GM12878 (cell line): ENCODE measurements around the gene SWI5. TPM values are rescaled to one million over a fixed set of nuclear protein-coding genes. Genes with fewer than 3 reads are reported as not detected.

Source experiments
- ATAC-seq: fragments of 200-7000 bp; cut with Tn5 transposase; 3 replicates; pipeline ENCODE4 v1.9.1; 2020; ENCODE audit warnings: mild to moderate bottlenecking, moderate library complexity
- BruUV-seq: library from RNA; stranded (reverse); fragments of 400-500 nt; replicated peaks from 2 replicates; lab custom pipeline; 2021; lab: Mats Ljungman, UMichigan
- CTCF ChIA-PET: fragments of 300-600 bp; sonication (Branson Sonifier 250); formaldehyde crosslinking; extraction: SDS; loops from one replicate; lab custom pipeline; 2021; ENCODE audit warnings: inconsistent platforms; lab: Yijun Ruan, JAX
- POLR2A ChIA-PET: fragments of 350-600 bp; formaldehyde crosslinking; extraction: SDS; loops from one replicate; lab custom pipeline; 2021; ENCODE audit warnings: inconsistent platforms; lab: Charles Lee
- RAD21 ChIA-PET: fragments of 300-600 bp; sonication (Branson Sonifier 250); formaldehyde crosslinking; loops from one replicate; lab custom pipeline; 2023; ENCODE audit warnings: antibody characterized with exemption; ENCODE audit not compliant: unreplicated experiment; lab: Charles Lee
- SMC1A ChIA-PET: fragments of 300-600 bp; sonication (Branson Sonifier 250); formaldehyde crosslinking; loops from one replicate; lab custom pipeline; 2023; ENCODE audit not compliant: unreplicated experiment, uncharacterized antibody; lab: Charles Lee
- DNase-seq: peaks from one replicate; pipeline ENCODE4 v3.0.0-alpha.2; 2011; ENCODE audit warnings: low read depth, low spot score
- FAIRE-seq: peaks from 3 replicates; lab custom pipeline; 2011; peaks lifted over from hg19 to GRCh38; lab: Jason Lieb, UNC
- H2AFZ ChIP-seq: 2 replicates; pipeline ENCODE4 v1.6.0; 2011; ENCODE audit warnings: low read depth, low read length, control low read depth; ENCODE audit not compliant: control insufficient read depth
- H3K27ac ChIP-seq: 2 replicates; pipeline ENCODE4 v1.5.1; 2011; ENCODE audit warnings: control low read depth; ENCODE audit not compliant: control insufficient read depth, insufficient read depth
- H3K27me3 ChIP-seq, 2 experiments: replicated peaks in 1 of 2; 2 replicates each; pipeline versions ENCODE4 v1.6.0 to v1.6.1; 2011; ENCODE audit warnings: low read length in 1 of 2; ENCODE audit not compliant: control insufficient read depth in 2 of 2, insufficient read depth in 2 of 2
- H3K36me3 ChIP-seq, 2 experiments: 2 replicates each; pipeline ENCODE4 v1.5.1; 2011; ENCODE audit warnings: low read length in 1 of 2; ENCODE audit not compliant: control insufficient read depth in 2 of 2, insufficient read depth in 2 of 2
- H3K4me1 ChIP-seq: 2 replicates; pipeline ENCODE4 v1.6.1; 2011; ENCODE audit warnings: mild to moderate bottlenecking, low read length, moderate library complexity, mixed read lengths; ENCODE audit not compliant: control insufficient read depth, insufficient read depth
- H3K4me2 ChIP-seq: 2 replicates; pipeline ENCODE4 v1.6.0; 2011; ENCODE audit warnings: control low read depth; ENCODE audit not compliant: control insufficient read depth, insufficient read depth
- H3K4me3 ChIP-seq: fragments of 200-600 bp; sonication (generic); 2 replicates; pipeline ENCODE4 v1.5.1; 2016
- H3K79me2 ChIP-seq: 2 replicates; pipeline ENCODE4 v1.6.0; 2011; ENCODE audit warnings: low read length; ENCODE audit not compliant: control insufficient read depth, insufficient read depth
- H3K9ac ChIP-seq: 2 replicates; pipeline ENCODE4 v1.8.0; 2011; ENCODE audit warnings: low read length, control low read depth, mixed read lengths; ENCODE audit not compliant: control insufficient read depth, insufficient read depth
- H3K9me3 ChIP-seq: replicated peaks from 3 replicates; pipeline ENCODE4 v1.5.1; 2011; ENCODE audit warnings: mild to moderate bottlenecking, low read length; ENCODE audit not compliant: control insufficient read depth, insufficient read depth
- H4K20me1 ChIP-seq: 2 replicates; pipeline ENCODE4 v1.6.0; 2011; ENCODE audit not compliant: control insufficient read depth, insufficient read depth
- EED ChIP-seq: sonication (generic); IDR thresholded peaks from 2 replicates; pipeline ENCODE4 v1.6.1; 2016; ENCODE audit warnings: antibody characterized with exemption, low read depth
- FOXK2 ChIP-seq: fragments of 450-650 bp; IDR thresholded peaks from 2 replicates; pipeline ENCODE4 v1.6.1; 2017; ENCODE audit warnings: mild to moderate bottlenecking, moderate library complexity
- FOXM1 ChIP-seq: IDR thresholded peaks from 2 replicates; pipeline ENCODE4 v1.6.1; 2012; ENCODE audit warnings: low read depth, mild to moderate bottlenecking, inconsistent platforms, low read length, moderate library complexity
- RBBP5 ChIP-seq: fragments of 200-600 bp; sonication (generic); conservative IDR thresholded peaks from 2 replicates; pipeline ENCODE4 v1.6.1; 2016
- REST ChIP-seq: IDR thresholded peaks from 2 replicates; pipeline ENCODE4 v1.6.1; 2012; ENCODE audit warnings: mild to moderate bottlenecking, low read depth, low read length
- TCF12 ChIP-seq: IDR thresholded peaks from 2 replicates; pipeline ENCODE4 v1.6.1; 2011; ENCODE audit warnings: low read depth, mild to moderate bottlenecking, low read length
- TCF7 ChIP-seq: IDR thresholded peaks from 2 replicates; pipeline ENCODE4 v1.6.1; 2014; ENCODE audit warnings: antibody characterized with exemption, borderline replicate concordance
- WGBS: methylation state at CpG from one replicate; pipeline ENCODE4 v1.1.6; 2016; ENCODE audit warnings: low lambda C conversion rate; ENCODE audit not compliant: insufficient replicate concordance, insufficient coverage; ENCODE audit errors: missing lambda C conversion rate; 5-methylcytosine and 5-hydroxymethylcytosine counted together
- in situ Hi-C: fragments of 300-500 bp; cut with MboI; formaldehyde crosslinking; loops from 9 replicates; pipeline ENCODE4 v1.14.3; 2018; ENCODE audit warnings: mixed read lengths
- intact Hi-C: fragments of 100-400 bp; cut with micrococcal nuclease; formaldehyde crosslinking; loops from one replicate; pipeline ENCODE4 v1.14.2; 2022; ENCODE audit not compliant: unreplicated experiment
- polyA plus RNA-seq, 11 experiments: library from polyadenylated mRNA; depleted of rRNA in 4 of 11; unstranded in 6 of 11; stranded (reverse) in 5 of 11; fragments of >200 nt; fragmentation: Nextera tagmentation in 4 of 11; fragmentation: Illumina TruSeq in 1 of 11; extraction: Ambion mirVana in 4 of 11; extraction: Trizol in 1 of 11; gene quantifications; 1 replicate in 1 of 11; 2 replicates in 10 of 11; pipeline versions ENCODE4 v1.2.1 to v1.2.3, GENCODE V29; 2011 to 2016; ENCODE audit warnings: inconsistent platforms in 2 of 11, missing spikeins in 2 of 11, low read depth in 1 of 11
- total RNA-seq, 4 experiments: library from RNA; depleted of rRNA in 3 of 4; stranded (reverse); fragments of >200 nt in 3 of 4; fragmentation: Illumina TruSeq in 1 of 4; extraction: Trizol in 1 of 4; gene quantifications; 2 replicates each; pipeline versions ENCODE4 v1.2.1 to v1.2.3, GENCODE V29; 2013 to 2021
- TF ChIP-seq, protein P1 (sequence below): fragments of 450-650 bp; IDR thresholded peaks from 2 replicates; pipeline ENCODE4 v1.6.1; 2016; ENCODE audit warnings: mild to moderate bottlenecking
- TF ChIP-seq, protein P2 (sequence below): fragments of 450-650 bp; IDR thresholded peaks from 2 replicates; pipeline ENCODE4 v1.6.1; 2017; ENCODE audit warnings: antibody characterized with exemption, mild to moderate bottlenecking, moderate library complexity

The SWI5 gene
- total and polyA plus RNA-seq, 10 of the 15 experiments (the other 5 are each of a cell fraction or from before 2014, with no cell fraction given): 13.3 to 36.2 (median 18.1) TPM

DNA sequence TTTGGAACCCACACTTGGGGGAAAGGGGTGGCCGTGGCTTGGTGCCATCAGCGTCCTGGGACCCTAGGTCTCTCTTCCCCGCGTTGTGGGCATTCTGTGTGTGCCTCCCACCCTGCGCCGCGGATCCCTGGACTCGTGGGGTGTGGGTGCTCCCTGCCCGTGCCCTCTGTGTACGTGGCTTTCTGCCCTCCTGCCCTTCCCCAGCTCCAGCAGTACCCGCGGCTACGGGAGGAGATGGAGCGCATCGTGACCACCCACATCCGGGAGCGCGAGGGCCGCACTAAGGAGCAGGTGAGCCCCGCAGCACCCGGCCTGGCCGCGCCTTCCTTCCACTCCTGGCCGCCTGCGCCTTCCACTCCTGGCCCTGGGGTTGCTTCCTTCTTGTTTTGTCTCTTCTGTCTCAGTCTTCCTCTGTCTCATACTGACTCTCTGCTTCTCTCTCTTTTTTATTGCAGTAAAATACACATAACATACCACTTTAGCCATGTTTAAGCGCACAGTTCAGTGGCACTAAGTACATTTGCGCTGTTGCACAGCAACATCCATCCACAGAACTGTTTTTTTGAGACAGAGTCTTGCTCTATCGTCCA, 42.2 kb upstream of the SWI5 start:
- ChIA-PET POLR2A (no interaction called here), SMC1A (no interaction called here), RAD21 (no interaction called here), CTCF (no interaction called here)
- H3K4me1 ChIP-seq: no peaks in the 10 kb centered on the region
- no peak overlapping the region for H3K4me2 ChIP-seq
- DNase-seq: no peak
- no peaks in the 10 kb centered on the region for H3K79me2 ChIP-seq
- 44% methylated on average over 28 of the region's 28 CpGs for WGBS
- in situ Hi-C loops (no loop called here), intact Hi-C loops (no loop called here)
- no peak for ATAC-seq
- H3K36me3 ChIP-seq: no peaks in the 10 kb centered on the region
- no TSS peak for BruUV-seq
- no peak overlapping the region for H3K4me3 ChIP-seq
- no peak overlapping the region for H3K27ac ChIP-seq
- peaks cover 0 to 2% of the 10 kb centered on the region in 2 experiments; a peak in 1 of 4 replicates for H3K27me3 ChIP-seq
- no peaks in the 10 kb centered on the region for H4K20me1 ChIP-seq
- H3K9ac ChIP-seq: no peak overlapping the region
- FAIRE-seq: no peak
- H3K9me3 ChIP-seq: no peaks in the 10 kb centered on the region
- TF ChIP-seq RBBP5 (no peak), REST (no peak), FOXM1 (no peak), TCF12 (no peak), FOXK2 (no peak), TCF7 (no peak), EED (no peak)
- TF ChIP-seq, protein P1, sequence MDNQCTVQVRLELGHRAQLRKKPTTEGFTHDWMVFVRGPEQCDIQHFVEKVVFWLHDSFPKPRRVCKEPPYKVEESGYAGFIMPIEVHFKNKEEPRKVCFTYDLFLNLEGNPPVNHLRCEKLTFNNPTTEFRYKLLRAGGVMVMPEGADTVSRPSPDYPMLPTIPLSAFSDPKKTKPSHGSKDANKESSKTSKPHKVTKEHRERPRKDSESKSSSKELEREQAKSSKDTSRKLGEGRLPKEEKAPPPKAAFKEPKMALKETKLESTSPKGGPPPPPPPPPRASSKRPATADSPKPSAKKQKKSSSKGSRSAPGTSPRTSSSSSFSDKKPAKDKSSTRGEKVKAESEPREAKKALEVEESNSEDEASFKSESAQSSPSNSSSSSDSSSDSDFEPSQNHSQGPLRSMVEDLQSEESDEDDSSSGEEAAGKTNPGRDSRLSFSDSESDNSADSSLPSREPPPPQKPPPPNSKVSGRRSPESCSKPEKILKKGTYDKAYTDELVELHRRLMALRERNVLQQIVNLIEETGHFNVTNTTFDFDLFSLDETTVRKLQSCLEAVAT: no peak
- TF ChIP-seq, protein P2, sequence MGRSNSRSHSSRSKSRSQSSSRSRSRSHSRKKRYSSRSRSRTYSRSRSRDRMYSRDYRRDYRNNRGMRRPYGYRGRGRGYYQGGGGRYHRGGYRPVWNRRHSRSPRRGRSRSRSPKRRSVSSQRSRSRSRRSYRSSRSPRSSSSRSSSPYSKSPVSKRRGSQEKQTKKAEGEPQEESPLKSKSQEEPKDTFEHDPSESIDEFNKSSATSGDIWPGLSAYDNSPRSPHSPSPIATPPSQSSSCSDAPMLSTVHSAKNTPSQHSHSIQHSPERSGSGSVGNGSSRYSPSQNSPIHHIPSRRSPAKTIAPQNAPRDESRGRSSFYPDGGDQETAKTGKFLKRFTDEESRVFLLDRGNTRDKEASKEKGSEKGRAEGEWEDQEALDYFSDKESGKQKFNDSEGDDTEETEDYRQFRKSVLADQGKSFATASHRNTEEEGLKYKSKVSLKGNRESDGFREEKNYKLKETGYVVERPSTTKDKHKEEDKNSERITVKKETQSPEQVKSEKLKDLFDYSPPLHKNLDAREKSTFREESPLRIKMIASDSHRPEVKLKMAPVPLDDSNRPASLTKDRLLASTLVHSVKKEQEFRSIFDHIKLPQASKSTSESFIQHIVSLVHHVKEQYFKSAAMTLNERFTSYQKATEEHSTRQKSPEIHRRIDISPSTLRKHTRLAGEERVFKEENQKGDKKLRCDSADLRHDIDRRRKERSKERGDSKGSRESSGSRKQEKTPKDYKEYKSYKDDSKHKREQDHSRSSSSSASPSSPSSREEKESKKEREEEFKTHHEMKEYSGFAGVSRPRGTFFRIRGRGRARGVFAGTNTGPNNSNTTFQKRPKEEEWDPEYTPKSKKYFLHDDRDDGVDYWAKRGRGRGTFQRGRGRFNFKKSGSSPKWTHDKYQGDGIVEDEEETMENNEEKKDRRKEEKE: no peak
- no peak overlapping the region for H2AFZ ChIP-seq
